Measurements from ENCODE around the gene FILIP1.

The FILIP1 gene, protein sequence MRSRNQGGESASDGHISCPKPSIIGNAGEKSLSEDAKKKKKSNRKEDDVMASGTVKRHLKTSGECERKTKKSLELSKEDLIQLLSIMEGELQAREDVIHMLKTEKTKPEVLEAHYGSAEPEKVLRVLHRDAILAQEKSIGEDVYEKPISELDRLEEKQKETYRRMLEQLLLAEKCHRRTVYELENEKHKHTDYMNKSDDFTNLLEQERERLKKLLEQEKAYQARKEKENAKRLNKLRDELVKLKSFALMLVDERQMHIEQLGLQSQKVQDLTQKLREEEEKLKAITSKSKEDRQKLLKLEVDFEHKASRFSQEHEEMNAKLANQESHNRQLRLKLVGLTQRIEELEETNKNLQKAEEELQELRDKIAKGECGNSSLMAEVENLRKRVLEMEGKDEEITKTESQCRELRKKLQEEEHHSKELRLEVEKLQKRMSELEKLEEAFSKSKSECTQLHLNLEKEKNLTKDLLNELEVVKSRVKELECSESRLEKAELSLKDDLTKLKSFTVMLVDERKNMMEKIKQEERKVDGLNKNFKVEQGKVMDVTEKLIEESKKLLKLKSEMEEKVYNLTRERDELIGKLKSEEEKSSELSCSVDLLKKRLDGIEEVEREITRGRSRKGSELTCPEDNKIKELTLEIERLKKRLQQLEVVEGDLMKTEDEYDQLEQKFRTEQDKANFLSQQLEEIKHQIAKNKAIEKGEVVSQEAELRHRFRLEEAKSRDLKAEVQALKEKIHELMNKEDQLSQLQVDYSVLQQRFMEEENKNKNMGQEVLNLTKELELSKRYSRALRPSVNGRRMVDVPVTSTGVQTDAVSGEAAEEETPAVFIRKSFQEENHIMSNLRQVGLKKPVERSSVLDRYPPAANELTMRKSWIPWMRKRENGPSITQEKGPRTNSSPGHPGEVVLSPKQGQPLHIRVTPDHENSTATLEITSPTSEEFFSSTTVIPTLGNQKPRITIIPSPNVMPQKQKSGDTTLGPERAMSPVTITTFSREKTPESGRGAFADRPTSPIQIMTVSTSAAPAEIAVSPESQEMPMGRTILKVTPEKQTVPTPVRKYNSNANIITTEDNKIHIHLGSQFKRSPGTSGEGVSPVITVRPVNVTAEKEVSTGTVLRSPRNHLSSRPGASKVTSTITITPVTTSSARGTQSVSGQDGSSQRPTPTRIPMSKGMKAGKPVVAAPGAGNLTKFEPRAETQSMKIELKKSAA (N-terminal part only)

DNA sequence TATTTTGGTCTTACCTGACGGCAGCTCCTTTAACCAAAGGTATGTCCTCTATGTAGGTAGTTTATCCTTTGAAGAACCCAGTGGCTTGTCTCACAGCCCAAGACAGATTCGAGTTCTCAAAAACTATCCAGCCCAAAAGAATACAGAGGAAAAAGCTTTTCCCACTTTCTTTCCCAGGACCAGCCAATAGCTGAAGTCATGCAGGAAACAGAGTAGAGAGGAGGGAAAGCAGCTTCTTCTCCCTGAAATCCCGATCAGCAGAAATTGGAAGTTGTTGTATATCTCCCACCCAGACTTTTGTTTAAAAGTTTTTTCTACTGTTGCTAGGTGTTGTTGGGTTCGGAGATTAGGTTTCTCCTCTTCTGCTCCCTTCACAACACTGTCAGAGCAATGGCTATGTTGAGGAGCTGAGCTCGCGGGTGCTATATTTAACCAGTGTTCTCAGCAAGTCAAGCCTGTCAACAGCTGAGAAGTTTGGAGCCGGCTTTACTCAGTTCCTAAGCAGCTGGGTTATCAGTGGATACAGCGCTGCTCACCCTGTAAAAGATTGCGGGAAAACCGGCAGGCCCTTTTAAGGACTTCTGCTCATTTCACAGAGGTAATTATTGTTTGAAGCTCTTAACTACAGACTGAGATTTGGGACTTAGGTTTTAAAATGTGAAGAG, at the start of gene FILIP1:
FILIP1 (minus strand) TSS at position 401 of the 665 bp plus-strand sequence. CDS start 78,828 bp downstream, outside the sequence.
- DNase-seq = no peak

DNA sequence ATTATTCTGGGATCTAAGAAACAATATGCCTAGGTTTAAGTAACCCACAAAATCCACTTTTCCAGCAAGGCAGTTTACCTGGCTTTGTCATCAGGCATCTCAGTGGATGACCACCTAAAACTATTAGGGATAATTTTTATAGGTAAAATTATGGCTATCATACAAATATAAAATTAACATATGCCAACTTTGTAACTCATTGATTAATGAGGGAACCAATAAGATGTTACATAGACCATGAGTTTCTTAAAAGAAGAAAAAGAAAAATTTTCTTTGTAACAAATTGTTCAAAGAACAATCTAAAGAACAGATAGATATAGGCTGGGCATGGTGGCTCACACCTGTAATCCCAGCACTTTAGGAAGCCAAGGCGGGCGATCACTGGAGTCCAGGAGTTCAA, 49.7 kb upstream of the FILIP1 start:
- DNase-seq = no peak

DNA sequence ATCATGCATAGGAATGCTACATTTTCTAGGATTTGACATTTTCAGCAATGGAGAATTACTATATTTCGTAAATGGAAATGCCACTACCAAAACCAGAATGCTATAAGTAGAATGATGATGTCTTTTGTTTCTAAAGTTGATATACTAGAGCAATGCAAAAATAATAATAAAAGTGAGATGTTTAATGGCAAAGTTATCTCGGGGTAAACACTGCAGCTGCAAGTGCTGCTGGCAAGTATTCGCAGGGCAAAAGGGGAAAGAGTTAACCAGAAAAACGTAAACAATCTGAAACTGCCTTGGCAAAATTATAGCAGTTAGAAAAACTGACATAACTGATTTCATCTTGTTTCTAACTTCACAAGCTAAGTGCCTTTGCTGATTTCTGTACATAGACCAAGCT, 45.5 kb upstream of the FILIP1 start:
- no peak for DNase-seq

DNA sequence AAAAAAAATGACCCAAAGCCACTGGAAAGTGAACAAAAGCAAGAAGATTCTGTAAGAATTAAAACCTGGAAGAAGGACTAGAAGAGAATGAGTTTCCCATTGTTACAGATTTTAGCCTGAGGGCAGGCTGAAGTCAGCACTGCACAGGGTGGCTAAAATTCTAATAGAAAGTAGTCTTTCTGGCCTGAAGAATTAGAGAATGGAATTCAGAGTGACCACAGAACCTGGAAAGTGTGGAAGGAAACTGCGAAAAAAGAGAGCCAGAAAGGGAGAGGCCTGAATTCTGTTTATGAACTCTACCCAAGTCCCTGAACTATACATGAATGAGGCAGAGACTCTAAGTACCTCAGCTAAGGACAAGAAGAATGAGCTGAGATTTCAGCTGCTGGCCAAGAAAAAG, 38.9 kb upstream of the FILIP1 start:
- DNase-seq = no peak

DNA sequence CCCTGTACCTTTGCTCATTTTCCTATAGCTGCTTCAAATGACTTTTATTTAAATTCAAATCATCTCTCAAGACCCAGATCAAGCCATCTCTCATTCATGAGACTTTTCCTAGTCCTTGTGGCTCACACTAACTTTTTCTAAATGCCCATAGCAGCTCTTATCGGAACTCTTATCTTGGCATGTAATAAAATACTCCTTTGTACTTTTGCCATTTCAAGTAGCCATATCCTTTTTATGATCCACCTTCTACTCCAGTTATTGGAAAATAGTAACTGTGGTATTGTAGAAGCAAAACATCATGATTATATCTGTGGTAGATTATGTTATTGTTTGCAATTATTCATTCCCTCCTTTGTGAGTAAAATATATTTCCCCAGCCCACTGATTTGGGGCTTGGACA, 37.6 kb upstream of the FILIP1 start:
- DNase-seq = no peak

DNA sequence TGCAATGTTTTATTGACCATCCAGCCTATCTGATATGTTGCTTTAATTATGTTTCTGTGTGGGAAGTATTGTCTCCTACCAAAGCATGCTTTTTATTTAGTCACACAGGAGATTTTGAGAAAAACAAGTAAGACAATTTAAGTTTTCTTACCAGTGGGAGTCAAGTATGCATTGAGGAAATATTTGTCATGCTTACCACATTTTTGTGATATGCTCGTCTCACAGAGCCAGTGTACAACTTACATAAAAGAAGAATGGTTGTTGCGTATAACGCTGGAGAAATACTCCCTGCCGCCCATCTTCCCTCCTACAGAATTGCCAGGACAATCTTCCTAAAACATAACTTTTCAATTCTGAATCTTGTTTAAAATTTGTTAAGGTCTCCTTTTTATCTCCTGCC, 37.1 kb upstream of the FILIP1 start:
- no peak for DNase-seq

DNA sequence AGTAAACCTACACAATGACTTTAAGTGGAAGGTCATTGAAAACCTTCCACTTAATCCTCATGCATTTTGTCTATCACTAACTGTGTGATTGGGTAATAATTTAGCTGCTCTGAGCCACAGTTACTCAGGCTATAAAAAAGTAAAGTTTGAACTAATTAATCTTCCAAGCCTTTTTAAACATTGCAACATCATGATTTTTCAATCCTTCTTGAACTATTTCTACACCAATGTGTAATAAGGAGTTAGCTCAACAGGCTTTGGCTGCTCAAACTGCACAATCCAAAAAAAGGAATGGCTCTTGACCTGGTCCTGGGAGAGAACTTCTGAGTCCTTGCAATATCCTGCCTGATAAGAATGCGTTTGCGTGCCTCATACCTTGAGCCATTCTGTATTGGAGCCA, 34.8 kb upstream of the FILIP1 start:
- no peak for DNase-seq

DNA sequence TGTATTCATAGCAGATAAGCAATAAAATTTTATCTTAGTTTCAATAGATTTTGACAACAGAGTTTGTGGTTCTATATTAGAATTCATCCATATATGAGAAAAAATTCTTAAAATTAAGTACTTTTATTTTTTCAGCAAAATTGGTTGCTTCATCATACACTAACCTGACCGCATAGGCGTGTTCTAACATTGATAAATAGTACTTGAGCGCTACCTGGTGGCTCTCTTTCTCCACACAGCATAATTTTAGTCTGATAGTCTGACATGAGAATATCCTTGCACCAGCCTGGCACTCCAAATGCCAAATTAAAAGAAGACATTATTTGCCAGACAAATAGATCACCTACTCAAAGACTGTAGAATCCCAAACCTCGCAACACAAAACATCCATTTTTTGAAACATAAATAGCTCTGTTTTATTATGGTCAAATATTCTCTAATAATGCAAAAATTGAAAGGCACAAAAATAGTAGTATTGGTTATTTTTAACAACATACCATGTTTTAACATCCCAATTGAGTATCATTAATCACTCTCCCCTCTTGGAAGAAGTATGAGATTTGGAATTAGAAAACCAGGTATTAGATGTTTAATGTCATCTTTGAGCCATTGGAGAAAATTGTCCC, 33.0 kb upstream of the FILIP1 start:
- no peak for DNase-seq

DNA sequence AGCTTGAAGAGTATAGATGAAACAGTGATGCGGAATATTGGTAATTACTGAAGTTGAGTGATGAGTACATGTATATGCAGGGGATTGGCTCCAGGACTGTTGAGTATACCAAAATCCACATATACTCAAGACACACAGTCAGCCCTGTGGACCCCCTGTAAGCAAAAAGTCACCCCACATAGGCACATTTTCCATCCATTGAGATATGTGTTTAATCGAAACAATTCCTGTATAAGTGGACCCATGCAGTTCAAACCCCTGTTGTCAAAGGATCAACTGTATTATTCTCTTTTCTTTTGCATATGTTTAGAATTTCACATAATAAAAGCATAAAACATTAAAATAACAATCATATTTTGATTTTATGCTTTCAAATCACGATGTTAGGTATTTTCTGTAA, 32.1 kb upstream of the FILIP1 start:
- DNase-seq = no peak

DNA sequence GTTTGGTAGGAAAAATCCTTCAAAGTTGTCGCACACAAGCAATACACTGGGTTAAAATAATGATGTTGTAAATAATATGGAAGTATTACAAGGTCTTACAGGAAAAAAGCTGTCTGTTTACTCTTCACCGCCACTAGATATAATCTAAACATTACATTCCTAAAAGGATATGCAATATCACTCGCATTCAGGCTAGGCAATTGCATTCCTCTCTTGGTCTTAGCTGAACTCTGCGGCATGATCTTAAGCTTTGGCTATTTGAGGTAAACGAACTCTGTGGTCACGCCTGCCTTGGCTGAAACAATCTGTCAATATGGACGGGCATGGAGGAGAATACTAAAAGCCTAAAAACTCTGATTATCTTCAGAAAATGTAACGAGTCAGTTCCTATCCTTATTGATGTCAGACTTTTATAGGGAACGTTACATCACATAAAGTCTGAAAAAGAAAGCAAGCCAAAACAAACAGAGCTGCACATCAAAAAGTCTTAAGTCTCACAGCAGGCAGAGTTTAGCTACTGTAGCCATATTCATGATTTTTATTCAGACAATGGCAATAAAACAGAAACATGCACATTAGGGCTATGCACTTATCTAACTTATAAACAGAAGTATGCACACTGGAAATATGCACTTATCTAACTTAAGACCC, 30.8 kb upstream of the FILIP1 start:
- no peak for DNase-seq

DNA sequence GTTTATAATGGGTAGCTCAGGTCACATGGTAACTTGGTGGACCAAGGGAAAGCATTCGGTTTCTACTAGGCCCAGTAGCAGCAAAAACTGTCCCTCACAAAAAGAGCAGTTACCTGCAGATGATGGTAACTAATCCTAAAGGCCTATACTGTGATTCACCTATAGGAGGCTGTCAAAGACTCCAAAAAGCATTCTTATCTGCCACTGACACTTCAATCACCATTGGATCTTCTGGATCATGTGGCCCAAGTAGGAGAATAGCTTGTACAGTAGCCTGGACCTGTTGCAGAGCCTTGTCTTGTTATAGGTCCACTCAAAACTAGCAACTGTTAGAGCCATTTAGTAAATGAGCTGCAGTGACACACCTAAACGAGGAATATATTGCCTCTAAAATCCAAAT, 23.2 kb upstream of the FILIP1 start:
- DNase-seq = no peak

DNA sequence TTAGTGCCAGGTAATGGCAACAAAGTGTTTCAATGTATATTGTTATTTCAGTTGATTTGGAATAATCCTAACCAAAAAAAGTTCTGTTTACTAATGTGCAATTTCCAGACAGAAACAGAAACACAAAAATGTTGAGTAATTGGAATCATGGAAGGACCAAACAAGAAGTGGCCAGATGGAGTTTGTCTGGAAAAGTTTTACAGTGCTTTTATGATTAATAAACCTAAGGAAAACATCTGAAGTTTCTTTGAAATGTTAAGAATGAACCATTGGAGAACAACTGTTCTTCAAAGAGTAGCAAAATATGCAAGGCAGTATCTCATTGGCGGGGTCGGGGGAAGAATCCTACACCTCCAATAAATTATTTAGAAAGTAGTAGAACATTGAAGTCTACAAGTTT, 19.0 kb upstream of the FILIP1 start:
- no peak for DNase-seq

DNA sequence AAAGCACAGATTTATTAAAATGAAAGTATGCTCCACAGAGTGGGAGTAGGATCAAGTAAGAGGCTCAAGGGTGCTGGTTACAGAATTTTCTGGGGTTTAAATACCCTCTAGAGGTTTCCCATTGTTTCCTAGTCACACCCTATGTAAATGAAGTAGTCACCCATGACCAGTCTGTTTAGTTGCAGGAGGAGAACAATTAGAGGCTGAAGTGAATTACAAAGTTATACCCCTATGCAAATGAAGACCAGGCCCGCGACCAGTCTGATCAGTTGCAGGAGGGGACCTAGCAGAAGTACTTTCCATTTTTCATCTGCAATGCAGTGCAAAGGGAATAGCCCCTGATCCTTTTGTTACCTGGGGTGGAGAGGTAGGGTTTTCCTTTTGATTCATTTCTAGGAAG, 11.8 kb upstream of the FILIP1 start:
- no peak for DNase-seq

DNA sequence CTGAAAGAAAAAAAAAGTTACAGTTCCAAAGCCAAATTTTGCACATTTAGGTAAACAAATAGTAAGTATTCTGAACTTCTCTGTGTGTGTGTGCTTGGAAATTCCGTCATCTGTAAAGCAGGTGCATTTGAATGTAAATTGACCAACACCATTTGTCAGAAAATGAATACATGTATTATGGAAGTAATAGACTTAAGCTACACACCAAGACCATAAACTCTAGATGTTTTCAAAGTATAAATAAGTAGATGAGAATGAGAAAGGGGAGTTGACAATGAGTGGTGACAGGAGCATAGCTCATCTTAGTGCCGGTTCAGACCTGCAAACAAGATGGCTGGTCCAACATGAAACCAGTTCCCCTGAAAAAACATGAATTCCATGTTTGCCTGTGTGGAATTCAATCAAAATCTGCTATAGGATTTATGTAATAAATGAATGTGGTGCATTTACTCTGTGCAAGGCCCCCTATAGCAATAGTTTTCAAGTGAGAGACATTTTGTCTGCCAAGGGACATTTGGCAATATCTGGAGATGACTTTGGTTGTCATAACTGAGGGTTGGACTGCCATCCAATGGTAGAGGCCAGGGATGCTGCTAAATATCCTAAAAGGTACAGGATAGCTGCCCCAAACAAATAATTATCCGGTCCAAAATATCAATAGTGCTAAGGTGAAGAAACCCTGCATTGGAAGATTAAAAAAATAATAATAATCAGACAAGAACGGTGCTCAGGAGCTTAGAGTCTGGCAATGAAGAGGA, 11.0 kb upstream of the FILIP1 start:
- no peak for DNase-seq

DNA sequence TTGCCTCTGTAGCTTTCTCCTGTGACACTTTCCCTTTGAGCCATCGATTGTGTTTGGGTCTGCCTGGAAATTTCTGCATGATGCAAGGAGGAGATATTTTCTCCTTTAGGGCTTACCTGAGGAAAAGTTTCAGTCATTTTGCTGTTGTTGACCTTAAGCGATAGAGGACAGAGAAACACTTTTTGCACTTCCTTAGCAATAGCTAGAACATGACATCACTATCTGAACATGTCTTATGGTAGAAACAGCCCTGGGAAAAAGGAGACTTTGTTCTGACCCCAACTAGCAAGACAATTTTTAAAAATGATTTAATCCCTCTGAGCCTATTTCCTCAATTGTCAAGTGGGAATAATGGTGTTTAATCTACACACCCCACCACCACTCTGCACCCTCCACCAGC, 9.7 kb upstream of the FILIP1 start:
- no peak for DNase-seq

DNA sequence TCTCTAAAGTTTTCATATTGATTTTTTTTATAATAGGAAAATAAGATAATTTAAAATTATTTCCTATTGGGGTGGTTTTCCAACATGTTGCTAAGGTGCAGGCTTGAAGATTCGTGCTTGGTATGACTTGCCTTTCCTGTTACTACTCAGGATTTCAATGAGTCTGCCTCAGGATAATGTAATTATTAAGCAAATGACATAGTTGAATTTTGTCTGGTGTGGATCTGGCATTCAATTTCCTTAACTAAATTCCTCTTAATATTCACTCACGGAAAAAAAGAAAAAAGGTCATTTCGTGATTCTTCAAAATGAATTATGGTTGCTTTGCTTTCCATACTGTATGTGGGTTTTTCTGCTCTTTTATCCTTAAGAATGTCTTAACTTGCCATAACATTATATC, 9.3 kb upstream of the FILIP1 start:
- DNase-seq = no peak

DNA sequence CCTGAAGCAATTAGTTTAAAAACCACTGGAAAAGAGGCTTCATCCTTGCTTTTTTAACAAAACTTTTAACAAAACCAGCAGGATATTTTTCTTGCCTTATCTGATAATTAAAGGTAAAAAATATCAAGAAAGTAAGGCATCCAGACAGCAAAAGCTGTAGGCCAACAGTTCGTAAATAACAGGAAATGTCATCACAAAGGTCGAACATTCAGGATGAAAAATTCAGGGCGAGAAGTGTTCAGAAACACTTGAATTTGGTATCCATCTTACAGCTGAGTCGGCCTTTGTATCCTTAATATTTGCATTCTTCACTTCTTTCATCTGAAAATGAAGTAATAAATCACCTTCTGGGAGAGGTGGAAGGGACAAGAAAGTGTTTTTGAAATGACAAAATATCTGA, 8.2 kb upstream of the FILIP1 start:
- DNase-seq = no peak

DNA sequence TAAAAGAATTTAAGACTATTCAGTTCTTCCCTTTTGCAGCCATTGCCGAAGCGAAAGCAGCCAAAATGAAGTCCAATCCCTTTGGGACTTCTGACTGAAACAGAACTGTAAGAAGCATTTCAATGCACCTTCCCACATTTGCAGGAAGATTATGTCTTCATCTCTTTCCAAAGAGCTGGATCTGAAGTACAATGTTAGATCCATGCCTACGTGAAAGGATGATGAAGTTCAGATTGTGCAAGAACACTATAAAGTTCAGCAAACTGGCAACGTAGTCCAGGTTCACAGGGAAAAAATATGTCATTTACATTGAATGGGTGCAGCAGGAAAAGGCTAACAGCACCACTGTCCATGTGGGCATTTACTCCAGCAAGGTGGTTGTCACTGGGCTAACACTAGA, 6.0 kb upstream of the FILIP1 start:
- DNase-seq = no peak

DNA sequence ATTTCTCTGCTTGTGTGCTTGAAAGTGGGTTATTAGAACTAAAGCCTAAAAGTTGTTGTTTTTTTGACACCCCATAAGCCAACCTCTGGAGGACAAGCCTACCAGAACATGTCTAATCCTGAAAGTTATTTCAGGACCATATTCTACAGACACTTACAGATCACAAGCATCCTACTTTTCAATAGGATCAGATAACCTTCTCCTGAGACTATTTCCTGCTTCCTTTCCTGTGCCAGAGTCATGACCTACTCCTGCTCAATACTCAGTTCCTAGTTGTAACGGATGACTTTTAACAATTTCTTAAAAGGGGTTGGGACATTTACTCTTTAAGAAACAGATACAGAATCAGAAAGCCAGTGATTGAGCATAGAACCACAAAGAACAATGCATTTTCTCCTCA, 5.3 kb upstream of the FILIP1 start:
- no peak for DNase-seq

DNA sequence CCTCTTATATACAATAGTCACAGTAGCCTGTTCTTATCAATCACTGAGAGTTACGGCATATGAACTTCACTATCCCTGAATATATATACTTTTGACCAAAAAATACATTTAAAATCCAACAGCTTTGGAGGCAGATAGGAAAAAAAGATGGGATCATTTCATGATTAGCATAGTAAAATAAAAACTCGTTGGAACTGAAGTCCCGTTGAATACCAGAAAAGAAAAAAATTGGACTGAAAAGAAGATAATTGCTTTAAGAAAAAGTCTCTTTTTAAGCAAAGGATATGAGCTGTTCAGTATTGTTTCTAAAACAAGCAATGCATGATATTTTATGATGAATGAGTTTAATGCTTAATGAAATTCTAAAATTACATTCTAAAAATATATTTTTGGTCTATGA, 4.4 kb upstream of the FILIP1 start:
- no peak for DNase-seq

DNA sequence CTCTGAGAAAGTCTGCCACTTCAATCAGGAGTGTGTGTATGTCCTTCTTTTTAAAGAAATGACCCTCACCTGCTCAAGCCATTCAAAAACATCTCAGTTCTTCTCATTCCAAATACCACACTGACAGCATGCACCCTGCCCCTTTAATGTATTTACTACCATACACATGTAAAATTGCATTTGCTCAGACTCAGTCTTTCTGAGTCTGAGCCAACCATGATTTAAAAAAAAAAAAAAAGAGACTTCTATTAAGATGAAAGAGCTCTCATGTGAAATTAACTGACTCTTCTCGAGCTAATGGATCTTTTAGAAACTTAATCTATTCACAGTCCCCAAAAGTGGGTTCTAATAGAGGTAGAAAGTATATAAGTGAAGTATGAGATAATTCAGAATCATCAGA, 1.4 kb upstream of the FILIP1 start:
- DNase-seq = no peak
